ENCODE measurements around the gene PSMB8.

DNA sequence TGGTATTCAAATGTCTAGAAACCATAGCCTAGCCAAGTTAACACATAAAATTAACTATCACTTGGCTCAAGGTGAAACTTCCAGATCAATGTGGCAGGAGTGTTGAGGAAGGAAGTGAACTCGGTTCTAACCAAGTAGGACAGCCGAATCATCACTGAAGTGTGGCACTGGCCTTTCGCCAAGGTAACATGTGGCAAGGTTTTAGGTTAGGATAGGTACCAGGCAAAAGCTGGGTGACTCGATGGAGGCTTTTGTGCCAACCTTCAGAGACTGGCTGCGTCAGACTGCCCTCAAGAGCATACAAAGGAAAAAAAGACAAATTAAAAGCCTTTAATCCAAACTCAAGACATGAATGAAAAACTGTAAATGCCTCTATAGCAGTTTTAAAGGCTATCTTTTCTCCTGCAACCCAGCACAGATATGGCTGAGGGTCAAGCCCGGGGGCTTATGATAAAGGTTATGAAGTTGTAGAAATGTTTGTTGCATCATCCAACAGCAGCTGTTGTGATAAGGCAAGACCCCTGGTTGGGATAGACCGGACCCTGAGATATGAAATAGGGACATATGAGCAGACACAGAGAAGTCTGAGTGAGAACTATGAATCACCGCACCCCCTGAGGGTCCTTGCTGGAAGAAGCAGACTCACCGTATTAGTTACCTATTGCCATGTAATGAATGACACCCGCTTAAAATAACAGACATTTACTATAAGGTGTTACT lies 22.0 kb upstream of the PSMB8 start:
- TF ChIP-seq ZNF384 (IDR thresholded peaks at IDR 0.05) (no peak), SUZ12 (IDR thresholded peaks at IDR 0.05) (no peak), FOXA1 (IDR thresholded peaks at IDR 0.05) (no peak), SP1 (IDR thresholded peaks at IDR 0.05) (no peak), HDGF (IDR thresholded peaks at IDR 0.05; ENCODE audit: borderline replicate concordance) (no peak), BHLHE40 (IDR thresholded peaks at IDR 0.05; ENCODE audit: borderline replicate concordance) (no peak), TARDBP (IDR thresholded peaks at IDR 0.05) (no peak), ARNT (IDR thresholded peaks at IDR 0.05) (no peak), PKNOX1 (IDR thresholded peaks at IDR 0.05) (no peak), ELF4 (IDR thresholded peaks at IDR 0.05) (no peak), FOXM1 (IDR thresholded peaks at IDR 0.05; ENCODE audit: borderline replicate concordance) (no peak), CTBP1 (IDR thresholded peaks at IDR 0.05; ENCODE audit: borderline replicate concordance) (no peak), NFRKB (IDR thresholded peaks at IDR 0.05) (no peak)
